ENCODE measurements around the gene ZNF804A. TPM values are rescaled to one million over a fixed set of nuclear protein-coding genes. Genes with fewer than 3 reads are reported as not detected.

ZNF804A gene
- total and polyA plus RNA-seq, 12 donors: 0.03 to 0.12 (median 0.07) TPM; not detected in 9

DNA sequence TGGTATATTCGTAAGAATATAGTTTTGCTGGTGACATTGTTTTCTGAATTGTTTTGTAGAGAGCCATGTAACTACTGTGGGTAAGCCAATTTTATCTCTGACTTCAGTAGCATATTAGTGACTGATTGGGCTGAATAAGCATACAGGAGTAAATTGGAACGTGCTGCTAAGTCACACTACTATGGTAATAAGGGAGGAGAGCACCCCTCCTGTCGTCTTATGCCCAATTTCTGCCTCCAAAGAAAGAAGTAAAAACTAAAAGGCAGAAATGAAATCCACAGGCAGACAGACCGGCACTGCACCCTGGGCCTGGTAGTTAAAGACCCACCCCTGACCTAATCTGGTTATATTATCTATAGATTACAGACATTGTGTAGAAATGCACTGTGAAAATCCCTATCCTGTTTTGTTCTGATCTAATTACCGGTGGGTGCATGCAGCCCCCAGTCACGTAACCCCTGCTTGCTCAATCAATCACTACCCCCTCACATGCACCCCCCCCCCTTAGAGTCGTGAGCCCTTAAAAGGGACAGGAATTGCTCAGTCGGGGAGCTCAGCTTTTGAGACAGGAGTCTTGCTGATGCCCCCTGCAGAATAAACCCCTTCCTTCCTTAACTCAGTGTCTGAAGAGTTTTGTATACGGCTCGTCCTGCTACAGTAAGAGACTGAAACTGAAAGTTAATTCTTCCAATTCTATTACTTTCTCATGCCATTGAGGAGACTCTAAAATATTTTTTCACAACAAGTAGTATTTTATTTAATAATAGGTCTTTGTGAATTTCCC, 167.0 kb downstream of the ZNF804A start:
- ATAC-seq: no peak
- no peaks in the 10 kb centered on the region for H3K36me3 ChIP-seq
- TF ChIP-seq, protein P1, sequence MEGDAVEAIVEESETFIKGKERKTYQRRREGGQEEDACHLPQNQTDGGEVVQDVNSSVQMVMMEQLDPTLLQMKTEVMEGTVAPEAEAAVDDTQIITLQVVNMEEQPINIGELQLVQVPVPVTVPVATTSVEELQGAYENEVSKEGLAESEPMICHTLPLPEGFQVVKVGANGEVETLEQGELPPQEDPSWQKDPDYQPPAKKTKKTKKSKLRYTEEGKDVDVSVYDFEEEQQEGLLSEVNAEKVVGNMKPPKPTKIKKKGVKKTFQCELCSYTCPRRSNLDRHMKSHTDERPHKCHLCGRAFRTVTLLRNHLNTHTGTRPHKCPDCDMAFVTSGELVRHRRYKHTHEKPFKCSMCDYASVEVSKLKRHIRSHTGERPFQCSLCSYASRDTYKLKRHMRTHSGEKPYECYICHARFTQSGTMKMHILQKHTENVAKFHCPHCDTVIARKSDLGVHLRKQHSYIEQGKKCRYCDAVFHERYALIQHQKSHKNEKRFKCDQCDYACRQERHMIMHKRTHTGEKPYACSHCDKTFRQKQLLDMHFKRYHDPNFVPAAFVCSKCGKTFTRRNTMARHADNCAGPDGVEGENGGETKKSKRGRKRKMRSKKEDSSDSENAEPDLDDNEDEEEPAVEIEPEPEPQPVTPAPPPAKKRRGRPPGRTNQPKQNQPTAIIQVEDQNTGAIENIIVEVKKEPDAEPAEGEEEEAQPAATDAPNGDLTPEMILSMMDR (IDR thresholded peaks at IDR 0.05): no peak
- intact Hi-C loops (cut with DNase I): no loop called here
- 73 to 78% methylated on average over 10 of the region's 10 CpGs for WGBS, 2 donors
- H3K4me3 ChIP-seq: peak overlapping the region in 1 of 10 donors; percentile 36
- H3K4me1 ChIP-seq: no peaks in the 10 kb centered on the region
- no peaks in the 10 kb centered on the region for H3K9me3 ChIP-seq
- DNase-seq: no peak
- no peak overlapping the region for H3K27ac ChIP-seq
- H3K27me3 ChIP-seq: no peaks in the 10 kb centered on the region

DNA sequence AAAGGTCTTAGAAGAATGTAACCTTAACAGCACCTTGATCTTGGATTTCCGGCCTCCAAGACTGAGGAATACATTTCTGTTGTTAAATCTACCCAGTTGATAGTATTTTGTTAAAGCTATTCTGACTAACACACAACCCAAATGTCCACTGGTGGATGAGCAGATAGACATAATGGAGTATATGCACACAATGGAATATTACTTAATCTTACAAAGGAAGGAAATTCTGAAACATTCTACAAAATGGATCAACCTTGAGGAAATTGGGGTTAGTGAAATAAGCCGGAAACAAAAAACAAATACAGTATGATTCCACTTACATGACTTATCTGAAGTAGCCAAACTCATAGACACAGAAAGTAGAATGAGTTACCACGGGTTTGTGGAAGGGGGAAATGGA, 168.7 kb downstream of the ZNF804A start:
- Histone ChIP-seq H3K27me3 (no peaks in the 10 kb centered on the region), H3K4me3 (no peak overlapping the region), H3K9me3 (peaks cover 0 to 3% (median 0%) of the 10 kb centered on the region in 11 donors), H3K36me3 (no peaks in the 10 kb centered on the region), H3K4me1 (no peaks in the 10 kb centered on the region), H3K27ac (no peak overlapping the region)
- ATAC-seq: no peak
- DNase-seq: no peak
- 74 to 81% methylated on average over 3 of the region's 3 CpGs for WGBS, 2 donors
- intact Hi-C loops (cut with DNase I): no loop called here
- TF ChIP-seq, protein P1 (IDR thresholded peaks at IDR 0.05): no peak

DNA sequence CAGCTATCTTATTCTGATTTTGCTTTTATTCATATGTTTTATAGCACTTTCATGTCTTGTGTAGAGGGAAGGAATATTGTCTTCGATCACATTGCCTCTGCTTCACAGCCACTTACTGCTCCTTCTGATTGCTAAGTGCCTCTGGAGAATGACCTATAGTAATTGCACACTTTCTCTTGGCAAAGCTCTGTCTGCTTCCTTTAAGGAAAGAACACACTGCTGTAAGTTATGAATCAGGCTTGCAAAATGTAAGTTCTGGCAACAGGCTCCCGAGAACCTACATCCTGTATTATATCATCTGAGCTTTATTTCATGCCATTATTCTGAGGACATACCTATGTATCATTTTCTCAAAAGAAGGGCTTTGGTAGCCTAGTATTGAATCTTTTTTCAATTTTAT, 170.7 kb downstream of the ZNF804A start:
- TF ChIP-seq, protein P1 (IDR thresholded peaks at IDR 0.05): no peak
- no peak for ATAC-seq
- Histone ChIP-seq H3K4me1 (no peaks in the 10 kb centered on the region), H3K27me3 (no peaks in the 10 kb centered on the region), H3K27ac (no peak overlapping the region), H3K4me3 (no peak overlapping the region), H3K9me3 (peaks cover 0 to 3% (median 0%) of the 10 kb centered on the region in 11 donors), H3K36me3 (no peaks in the 10 kb centered on the region)
- intact Hi-C loops (cut with DNase I): no loop called here
- 58 to 69% methylated on average over 2 of the region's 2 CpGs for WGBS, 2 donors
- no peak for DNase-seq

DNA sequence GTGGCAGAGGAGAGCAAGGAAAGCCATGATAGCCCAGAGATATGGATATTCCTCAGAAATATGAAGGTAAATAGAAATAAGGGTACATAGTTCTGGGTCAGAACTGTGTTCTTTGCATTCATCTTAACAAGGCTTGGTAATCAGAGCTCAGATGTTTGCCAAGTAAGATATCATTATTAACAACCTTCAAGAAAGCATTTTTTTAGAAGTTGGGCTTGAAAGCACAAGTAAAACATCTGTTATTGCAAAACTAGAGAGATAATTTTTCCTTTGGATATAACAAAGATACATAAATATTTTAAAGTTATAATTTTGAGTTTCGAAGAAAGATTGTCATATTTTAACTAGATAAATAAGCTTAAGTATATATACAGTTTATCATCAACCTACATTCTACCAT, 171.4 kb downstream of the ZNF804A start:
- intact Hi-C loops (cut with DNase I): no loop called here
- no peak for ATAC-seq
- H3K4me1 ChIP-seq: no peaks in the 10 kb centered on the region

More for the DNA sequence above, 171.4 kb downstream of the ZNF804A start:
- Histone ChIP-seq H3K36me3 (no peaks in the 10 kb centered on the region), H3K27ac (no peak overlapping the region), H3K4me3 (no peak overlapping the region), H3K9me3 (peaks cover 0 to 3% (median 0%) of the 10 kb centered on the region in 11 donors), H3K27me3 (no peaks in the 10 kb centered on the region)
- DNase-seq: no peak
- TF ChIP-seq, protein P1 (IDR thresholded peaks at IDR 0.05): no peak
- 87 to 90% methylated on average over 1 of the region's 1 CpG for WGBS, 2 donors

Data from heart right ventricle (tissue), 16 donors.